HG03039 (cell line): ENCODE measurements around the gene SLC45A1.
"Not testable (repeated sequence)": the region's sequence is repeated elsewhere in the genome, so short reads cannot be mapped to it uniquely, and the experiment has no call there.

Experiments
- ATAC-seq: cut with Tn5 transposase; IDR thresholded peaks from one replicate; pipeline ENCODE4 v1.9.1; 2021; ENCODE audit warnings: mild to moderate bottlenecking, moderate library complexity; ENCODE audit not compliant: unreplicated experiment

The SLC45A1 gene

GRCh38 chr1:8317647-8318381 is at the start of gene SLC45A1:
Gene SLC45A1, plus strand, starts transcription at chr1:8318114. Its CDS starts 6,216 bp downstream, at chr1:8324330.
- no peak for ATAC-seq

- ATAC-seq = no peak
Measured at GRCh38 chr1:8273036-8273435, 44.9 kb upstream of the SLC45A1 start.

- no peak for ATAC-seq
Measured at GRCh38 chr1:8274352-8274751, 43.6 kb upstream of the SLC45A1 start.

GRCh38 chr1:8276173-8276914 is 41.6 kb upstream of the SLC45A1 start:
- no peak for ATAC-seq

GRCh38 chr1:8276932-8277331 is 41.0 kb upstream of the SLC45A1 start:
- no peak for ATAC-seq

- ATAC-seq = not testable (repeated sequence)
Measured at GRCh38 chr1:8278677-8279076, 39.2 kb upstream of the SLC45A1 start.

GRCh38 chr1:8281843-8282509 is 35.9 kb upstream of the SLC45A1 start:
- ATAC-seq = no peak

GRCh38 chr1:8283058-8283884 is 34.6 kb upstream of the SLC45A1 start:
- ATAC-seq = peak; percentile 73

GRCh38 chr1:8284127-8284526 is 33.8 kb upstream of the SLC45A1 start:
- ATAC-seq = no peak

GRCh38 chr1:8285103-8285502 is 32.8 kb upstream of the SLC45A1 start:
- ATAC-seq = no peak

- no peak for ATAC-seq
Measured at GRCh38 chr1:8285965-8286364, 31.9 kb upstream of the SLC45A1 start.

GRCh38 chr1:8293118-8293517 is 24.8 kb upstream of the SLC45A1 start:
- ATAC-seq = no peak

- no peak for ATAC-seq
Measured at GRCh38 chr1:8293641-8294169, 24.2 kb upstream of the SLC45A1 start.

GRCh38 chr1:8294170-8294697 is 23.7 kb upstream of the SLC45A1 start:
- ATAC-seq = no peak

GRCh38 chr1:8297245-8297644 is 20.7 kb upstream of the SLC45A1 start:
- ATAC-seq = no peak

- ATAC-seq = no peak
Measured at GRCh38 chr1:8299963-8300362, 18.0 kb upstream of the SLC45A1 start.

- no peak for ATAC-seq
Measured at GRCh38 chr1:8302081-8302956, 15.6 kb upstream of the SLC45A1 start.

- no peak for ATAC-seq
Measured at GRCh38 chr1:8303141-8303540, 14.8 kb upstream of the SLC45A1 start.

- ATAC-seq = no peak
Measured at GRCh38 chr1:8303876-8304275, 14.0 kb upstream of the SLC45A1 start.
